Anterior cingulate cortex (tissue), 58 donors: ENCODE results near the gene KCNE3.

Experiments used
- DNase-seq, 58 donors: peaks; one replicate each; lab custom pipeline; 2025; lab: John Stamatoyannopoulos, UW

KCNE3 gene

GRCh38 chr11:74473382-74474173 is 6.2 kb upstream of the KCNE3 start:
- no peak for DNase-seq

- no peak for DNase-seq
These were observed 4.5 kb upstream of the KCNE3 start for GRCh38 chr11:74471668-74472429.

DNA sequence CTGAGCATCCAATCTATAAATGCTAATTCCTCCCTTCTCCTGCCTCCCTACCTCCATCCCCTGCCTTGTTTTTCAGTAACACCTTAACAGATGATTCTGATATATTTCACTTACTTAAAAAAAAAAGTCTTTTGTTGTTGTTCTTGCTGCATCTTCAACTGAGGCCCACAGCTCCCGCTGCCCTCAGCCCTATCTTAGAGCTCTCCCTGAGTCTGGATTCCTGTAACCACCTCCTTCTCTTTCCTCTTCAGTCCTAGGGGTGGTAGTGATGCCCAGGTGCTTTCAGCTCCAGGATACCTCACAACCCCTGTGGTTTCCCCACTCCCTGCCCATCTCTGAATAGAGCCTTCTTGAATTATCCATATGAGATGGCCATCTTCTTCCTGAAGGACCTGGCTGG is 3.7 kb upstream of the KCNE3 start:
- DNase-seq: no peak

- DNase-seq: no peak
These were observed 3.2 kb upstream of the KCNE3 start for GRCh38 chr11:74470526-74470925.

GRCh38 chr11:74468936-74469335 is 1.6 kb upstream of the KCNE3 start:
- peak in 1 of 58 donors; percentile 22 for DNase-seq

DNA sequence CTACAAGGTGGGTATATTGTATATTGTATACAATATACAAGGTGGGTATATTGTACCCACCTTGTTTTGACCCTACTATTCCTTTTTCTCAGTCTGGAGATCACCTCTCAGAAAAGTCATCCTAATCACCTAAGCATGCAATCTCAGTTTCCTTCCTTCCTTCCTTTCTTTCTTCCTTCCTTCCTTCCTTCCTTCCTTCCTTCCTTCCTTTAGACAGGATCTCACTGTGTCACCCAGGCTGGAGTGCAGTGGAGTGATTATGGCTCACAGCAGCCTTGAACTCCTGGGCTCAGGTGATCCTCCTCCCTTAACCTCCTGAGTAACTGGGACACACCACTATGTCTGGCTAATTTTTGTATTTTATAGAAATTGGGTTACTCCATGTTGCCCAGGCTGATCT is 1.2 kb upstream of the KCNE3 start:
- DNase-seq: no peak

- no peak for DNase-seq
These were observed 709 bp upstream of the KCNE3 start for GRCh38 chr11:74468058-74468457.

DNA sequence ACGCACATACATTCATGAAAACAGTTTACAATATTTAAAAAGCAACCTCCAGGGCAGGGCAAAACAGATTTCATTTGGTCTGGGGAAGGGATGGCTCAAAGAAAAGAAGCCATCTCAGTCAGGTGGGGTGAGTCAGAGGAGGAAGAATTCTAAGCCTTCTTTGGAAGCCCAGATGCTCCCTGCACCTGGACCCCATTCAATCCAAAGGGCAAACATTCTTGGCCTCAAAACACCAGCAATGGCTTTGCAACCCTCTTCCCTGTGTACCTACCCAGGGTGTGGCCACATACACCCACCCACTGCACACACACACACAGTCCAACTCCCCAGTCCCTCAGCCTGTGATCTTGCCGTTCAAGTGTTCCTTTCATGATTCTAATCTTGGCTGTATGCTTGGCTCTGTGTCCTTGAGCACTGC is 2.0 kb downstream of the KCNE3 start:
- DNase-seq: no peak

DNA sequence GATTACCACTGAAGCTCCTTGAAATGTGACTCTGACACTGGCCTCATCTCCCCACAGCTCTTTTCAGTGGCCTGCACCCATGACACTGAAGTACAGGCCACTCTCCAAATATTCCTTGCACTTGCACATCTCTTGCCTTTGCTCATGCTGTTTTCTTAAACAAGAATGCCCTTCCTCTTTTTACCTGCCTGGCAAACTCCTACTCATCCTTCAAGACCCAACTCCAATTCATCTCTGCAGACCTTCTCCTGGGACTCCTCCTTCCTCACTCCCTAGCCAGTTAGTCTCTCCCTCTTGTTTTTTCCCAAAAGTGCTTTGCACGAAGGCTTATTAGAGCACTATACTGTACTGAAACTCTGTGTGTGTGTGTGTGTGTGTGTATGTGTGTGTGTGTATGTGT is 2.6 kb downstream of the KCNE3 start:
- DNase-seq: no peak

DNA sequence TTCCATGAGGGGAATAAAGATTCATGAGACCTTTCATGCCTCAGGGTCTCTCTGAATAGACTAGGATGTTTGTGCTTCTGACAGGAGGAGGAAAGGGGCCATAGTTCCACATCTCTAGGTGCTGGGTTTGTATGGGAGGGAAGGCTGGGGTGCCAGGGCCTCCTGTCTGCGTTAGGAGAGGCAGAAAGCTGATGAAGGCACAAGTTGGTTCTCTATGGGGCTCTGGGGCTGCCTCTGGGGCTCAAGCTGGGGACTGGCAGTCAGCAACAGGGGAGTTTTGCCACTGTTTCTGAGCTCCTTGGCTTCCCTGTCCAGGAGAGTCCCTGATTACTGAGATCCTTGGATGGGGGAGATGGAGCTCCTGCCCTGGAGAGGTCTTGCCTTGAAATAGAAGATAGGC is 4.1 kb downstream of the KCNE3 start:
- DNase-seq: no peak

- no peak for DNase-seq
These were observed 4.7 kb downstream of the KCNE3 start for GRCh38 chr11:74462631-74463030.

DNA sequence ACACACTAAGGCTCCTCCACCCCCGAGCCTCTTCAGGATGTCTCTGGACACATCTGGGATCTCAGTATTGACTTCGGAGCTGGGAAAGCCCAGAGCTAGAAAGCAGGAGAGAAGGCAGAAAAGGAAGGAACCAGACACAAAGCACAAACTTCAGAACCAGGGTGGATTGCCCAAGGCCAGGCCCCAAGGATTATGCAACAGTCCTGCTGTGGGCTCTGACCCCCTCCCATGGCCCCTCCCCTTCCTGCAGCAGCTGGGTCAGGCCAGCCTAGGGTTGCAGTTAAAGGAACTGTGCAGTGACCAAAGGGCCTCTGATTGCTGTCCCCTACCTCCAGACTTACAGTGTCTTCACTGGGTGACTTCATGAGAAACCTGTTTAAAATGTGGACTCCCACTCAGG is 5.3 kb downstream of the KCNE3 start:
- DNase-seq: peak in 19 of 58 donors; percentile 2 to 61 (median 31)

GRCh38 chr11:74460481-74461154 is 6.7 kb downstream of the KCNE3 start:
- peak in 2 of 58 donors; percentile 11 to 16 for DNase-seq

GRCh38 chr11:74460065-74460464 is 7.3 kb downstream of the KCNE3 start:
- DNase-seq: no peak

GRCh38 chr11:74459584-74459983 is 7.8 kb downstream of the KCNE3 start:
- no peak for DNase-seq

- DNase-seq: no peak
These were observed 10.0 kb downstream of the KCNE3 start for GRCh38 chr11:74457356-74457755.

DNA sequence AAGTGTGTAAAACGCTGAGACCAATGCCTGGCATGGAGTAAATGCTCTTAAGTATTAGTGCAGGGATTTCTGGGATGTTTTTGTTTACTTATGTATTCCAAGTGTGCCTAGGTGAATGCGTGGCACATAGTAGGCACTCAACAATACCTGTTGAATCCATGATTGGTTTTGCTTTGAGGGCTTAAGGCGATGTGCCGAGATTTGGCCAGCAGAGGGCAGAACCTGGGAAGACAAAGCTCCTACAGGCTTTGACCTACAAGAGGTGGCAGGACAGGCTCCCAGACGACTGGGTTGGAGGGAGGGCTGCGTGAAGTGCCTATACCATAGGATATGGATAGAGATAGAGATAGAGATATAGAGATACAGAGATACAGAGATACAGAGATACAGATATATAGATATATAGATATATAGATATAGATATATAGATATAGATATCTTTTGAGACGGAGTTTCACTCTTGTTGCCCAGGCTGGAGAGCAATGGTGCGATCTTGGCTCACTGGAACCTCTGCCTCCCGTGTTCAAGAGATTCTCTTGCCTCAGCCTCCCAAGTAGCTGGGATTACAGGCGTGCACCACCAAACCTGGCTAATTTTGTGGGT is 13.9 kb downstream of the KCNE3 start:
- DNase-seq: peak in 13 of 58 donors; percentile 10 to 57 (median 21)

GRCh38 chr11:74452366-74452765 is 15.0 kb downstream of the KCNE3 start:
- DNase-seq: no peak

- no peak for DNase-seq
These were observed 17.0 kb downstream of the KCNE3 start for GRCh38 chr11:74450318-74450717.

DNA sequence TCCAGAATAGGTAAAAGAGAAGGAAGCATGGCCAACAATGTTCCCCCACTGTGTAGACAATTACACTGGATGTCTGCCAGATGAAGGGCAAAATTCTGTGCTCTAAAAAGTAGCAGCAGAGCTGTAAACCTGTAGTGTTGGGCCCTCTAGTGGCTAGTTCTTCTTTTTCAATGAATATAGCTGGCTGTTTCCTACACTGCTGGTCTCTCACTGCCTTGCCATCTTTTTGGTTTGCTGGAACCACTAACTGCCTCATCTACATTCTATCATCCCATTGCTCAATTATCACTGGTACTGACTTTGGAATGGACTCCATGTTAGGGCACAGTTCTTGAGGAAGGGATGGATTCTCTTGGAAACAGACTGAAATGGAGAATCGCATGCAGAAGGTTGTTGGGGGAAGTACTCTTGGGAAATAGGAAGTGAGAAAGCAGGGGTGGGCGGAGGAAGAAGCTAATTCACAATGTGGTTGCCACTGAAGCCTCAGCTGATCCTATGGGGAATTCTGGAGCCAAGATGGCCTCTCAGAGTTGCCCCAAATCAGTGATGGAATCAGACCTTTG is 17.9 kb downstream of the KCNE3 start:
- DNase-seq: peak in 23 of 58 donors; percentile 9 to 70 (median 34)

GRCh38 chr11:74447720-74448119 is 19.6 kb downstream of the KCNE3 start:
- DNase-seq: no peak
